Astrocyte (in vitro differentiated cells and primary cell): Measurements from ENCODE around the gene SLC35G4. TPM values are rescaled to one million over a fixed set of nuclear protein-coding genes. Genes with fewer than 3 reads are reported as not detected.

Experiments used
- DNase-seq: peaks from one replicate; pipeline ENCODE4 v3.0.0-alpha.2; 2010; ENCODE audit warnings: low read depth
- FAIRE-seq: peaks from 2 replicates; lab custom pipeline; 2011; peaks lifted over from hg19 to GRCh38; lab: Jason Lieb, UNC
- H2AFZ ChIP-seq: 2 replicates; pipeline ENCODE4 v1.6.0; 2012; ENCODE audit warnings: low read depth, low read length, inconsistent platforms
- H3K27ac ChIP-seq: 2 replicates; pipeline ENCODE4 v1.5.1; 2011; ENCODE audit warnings: low read depth, low read length, inconsistent platforms
- H3K27me3 ChIP-seq: 2 replicates; pipeline ENCODE4 v1.6.0; 2011; ENCODE audit warnings: low read length, inconsistent platforms; ENCODE audit not compliant: insufficient read depth
- H3K36me3 ChIP-seq: 2 replicates; pipeline ENCODE4 v1.5.1; 2011; ENCODE audit warnings: low read length, inconsistent platforms; ENCODE audit not compliant: insufficient read depth
- H3K4me1 ChIP-seq: 2 replicates; pipeline ENCODE4 v1.5.1; 2011; ENCODE audit warnings: low read length, inconsistent platforms; ENCODE audit not compliant: insufficient read depth
- H3K4me2 ChIP-seq: 2 replicates; pipeline ENCODE4 v1.6.0; 2012; ENCODE audit warnings: low read length, inconsistent platforms
- H3K4me3 ChIP-seq: 2 replicates; pipeline ENCODE4 v1.5.1; 2011; ENCODE audit warnings: low read depth, mild to moderate bottlenecking, low read length, inconsistent platforms; ENCODE audit not compliant: insufficient read depth
- H3K79me2 ChIP-seq: 2 replicates; pipeline ENCODE4 v1.6.0; 2012; ENCODE audit warnings: mild to moderate bottlenecking, low read length, inconsistent platforms; ENCODE audit not compliant: insufficient read depth
- H3K9ac ChIP-seq: 2 replicates; pipeline ENCODE4 v1.6.0; 2012; ENCODE audit warnings: mild to moderate bottlenecking, low read length, inconsistent platforms
- H3K9me3 ChIP-seq: 2 replicates; pipeline ENCODE4 v1.5.1; 2012; ENCODE audit warnings: low read depth, mild to moderate bottlenecking, low read length, inconsistent platforms; ENCODE audit not compliant: insufficient read depth
- H4K20me1 ChIP-seq: 2 replicates; pipeline ENCODE4 v1.6.0; 2012; ENCODE audit warnings: low read length, inconsistent platforms; ENCODE audit not compliant: insufficient read depth
- H3K27ac Mint-ChIP-seq: one replicate; pipeline ENCODE4 v1.8.0; 2021; ENCODE audit warnings: mild to moderate bottlenecking, mixed read lengths; ENCODE audit not compliant: unreplicated experiment
- H3K27me3 Mint-ChIP-seq: one replicate; pipeline ENCODE4 v1.8.0; 2021; ENCODE audit warnings: low read depth, mixed read lengths; ENCODE audit not compliant: unreplicated experiment
- H3K36me3 Mint-ChIP-seq: one replicate; pipeline ENCODE4 v1.8.0; 2021; ENCODE audit warnings: low read depth, mixed read lengths; ENCODE audit not compliant: unreplicated experiment
- H3K4me1 Mint-ChIP-seq: one replicate; pipeline ENCODE4 v1.8.0; 2021; ENCODE audit warnings: low read depth, mixed read lengths; ENCODE audit not compliant: unreplicated experiment
- H3K4me3 Mint-ChIP-seq: one replicate; pipeline ENCODE4 v1.8.0; 2021; ENCODE audit warnings: mild to moderate bottlenecking, moderate library complexity, mixed read lengths; ENCODE audit not compliant: unreplicated experiment
- H3K9me3 Mint-ChIP-seq: one replicate; pipeline ENCODE4 v1.8.0; 2021; ENCODE audit warnings: mild to moderate bottlenecking, mixed read lengths; ENCODE audit not compliant: unreplicated experiment
- CTCF ChIP-seq: IDR thresholded peaks from 2 replicates; pipeline ENCODE4 v1.5.1; 2011; ENCODE audit warnings: low read depth, mild to moderate bottlenecking, inconsistent platforms, low read length, moderate library complexity; ENCODE audit not compliant: insufficient read depth
- EZH2 ChIP-seq: IDR thresholded peaks from 2 replicates; pipeline ENCODE4 v1.6.1; 2012; ENCODE audit warnings: mild to moderate bottlenecking, low read length, inconsistent platforms; ENCODE audit not compliant: insufficient read depth
- total RNA-seq: library from RNA; stranded (reverse); gene quantifications from 2 replicates; pipeline ENCODE4 v1.2.1, GENCODE V29; 2021

The SLC35G4 gene
- total RNA-seq, 1 donor from 2014 or later = not detected

GRCh38 chr18:11654736-11655605, 45.6 kb downstream of the SLC35G4 start:
- peak; percentile 69 for TF ChIP-seq CTCF
- TF ChIP-seq EZH2 = no peak
- H2AFZ ChIP-seq = peak overlapping the region; percentile 1
- H3K36me3 Mint-ChIP-seq = no peaks in the 10 kb centered on the region
- H3K4me1 ChIP-seq = no peaks in the 10 kb centered on the region
- H3K27ac ChIP-seq = no peak overlapping the region
- H3K36me3 ChIP-seq = no peaks in the 10 kb centered on the region
- H3K9me3 Mint-ChIP-seq = peaks cover 7% of the 10 kb centered on the region
- no peak for FAIRE-seq
- H3K4me2 ChIP-seq = peak overlapping the region; percentile 7
- H3K4me3 Mint-ChIP-seq = no peak overlapping the region
- no peak overlapping the region for H3K9ac ChIP-seq
- peaks cover 7% of the 10 kb centered on the region for H3K27me3 ChIP-seq
- no peaks in the 10 kb centered on the region for H4K20me1 ChIP-seq
- peaks cover 52% of the 10 kb centered on the region for H3K27me3 Mint-ChIP-seq
- H3K79me2 ChIP-seq = no peaks in the 10 kb centered on the region
- DNase-seq = no peak
- no peaks in the 10 kb centered on the region for H3K9me3 ChIP-seq
- H3K4me1 Mint-ChIP-seq = peaks cover 4% of the 10 kb centered on the region
- no peak overlapping the region for H3K4me3 ChIP-seq
- H3K27ac Mint-ChIP-seq = no peak overlapping the region

GRCh38 chr18:11655606-11655932, 46.2 kb downstream of the SLC35G4 start:
- peaks cover 4% of the 10 kb centered on the region for H3K4me1 Mint-ChIP-seq
- no peak overlapping the region for H3K4me3 Mint-ChIP-seq
- DNase-seq = no peak
- no peaks in the 10 kb centered on the region for H3K36me3 Mint-ChIP-seq
- Histone ChIP-seq H3K79me2 (no peaks in the 10 kb centered on the region), H3K36me3 (no peaks in the 10 kb centered on the region), H3K27ac (no peak overlapping the region), H3K4me2 (peak overlapping the region; percentile 7), H4K20me1 (no peaks in the 10 kb centered on the region), H3K27me3 (peaks cover 7% of the 10 kb centered on the region), H3K4me1 (no peaks in the 10 kb centered on the region), H3K9me3 (no peaks in the 10 kb centered on the region), H3K4me3 (no peak overlapping the region), H2AFZ (peak overlapping the region; percentile 1), H3K9ac (no peak overlapping the region)
- no peak for FAIRE-seq
- H3K9me3 Mint-ChIP-seq = peaks cover 7% of the 10 kb centered on the region
- peaks cover 52% of the 10 kb centered on the region for H3K27me3 Mint-ChIP-seq
- no peak overlapping the region for H3K27ac Mint-ChIP-seq
- no peak for TF ChIP-seq CTCF
- no peak for TF ChIP-seq EZH2

- Mint-ChIP-seq H3K36me3 (no peaks in the 10 kb centered on the region), H3K9me3 (peaks cover 7% of the 10 kb centered on the region), H3K27me3 (peaks cover 48% of the 10 kb centered on the region), H3K4me3 (no peak overlapping the region), H3K27ac (no peak overlapping the region), H3K4me1 (peaks cover 4% of the 10 kb centered on the region)
- FAIRE-seq (no peak), DNase-seq (no peak)
- Histone ChIP-seq H4K20me1 (no peaks in the 10 kb centered on the region), H2AFZ (no peak overlapping the region), H3K27me3 (no peaks in the 10 kb centered on the region), H3K4me1 (no peaks in the 10 kb centered on the region), H3K27ac (no peak overlapping the region), H3K9me3 (no peaks in the 10 kb centered on the region), H3K79me2 (no peaks in the 10 kb centered on the region), H3K36me3 (no peaks in the 10 kb centered on the region), H3K9ac (no peak overlapping the region), H3K4me2 (no peak overlapping the region), H3K4me3 (no peak overlapping the region)
- TF ChIP-seq CTCF = no peak
- no peak for TF ChIP-seq EZH2
These were observed 47.8 kb downstream of the SLC35G4 start for GRCh38 chr18:11657152-11657551.
